ENCODE data around the gene SLC6A19. TPM values are rescaled to one million over a fixed set of nuclear protein-coding genes. Genes with fewer than 3 reads are reported as not detected.
"Not testable (repeated sequence)": the region's sequence is repeated elsewhere in the genome, so short reads cannot be mapped to it uniquely, and the experiment has no call there.

SLC6A19 gene
- polyA plus RNA-seq, 3 donors = 38.8 to 77.6 (median 55.8) TPM

GRCh38 chr5:1217596-1218206 is 16.3 kb downstream of the SLC6A19 start:
- DNase-seq (ENCODE audit: low read depth in 3 of 3, low spot score in 2 of 3) = no peak

- DNase-seq (ENCODE audit: low read depth in 3 of 3, low spot score in 2 of 3) = no peak
Observed at GRCh38 chr5:1218351-1219080, 17.1 kb downstream of the SLC6A19 start.

- no peak for DNase-seq (ENCODE audit: low read depth in 3 of 3, low spot score in 2 of 3)
Observed at GRCh38 chr5:1219098-1219767, 17.8 kb downstream of the SLC6A19 start.

- no peak for DNase-seq (ENCODE audit: low read depth in 3 of 3, low spot score in 2 of 3)
Observed at GRCh38 chr5:1219768-1220100, 18.3 kb downstream of the SLC6A19 start.

GRCh38 chr5:1220351-1220750 is 19.0 kb downstream of the SLC6A19 start:
- no peak for DNase-seq (ENCODE audit: low read depth in 3 of 3, low spot score in 2 of 3)

- DNase-seq (ENCODE audit: low read depth in 3 of 3, low spot score in 2 of 3) = no peak
Observed at GRCh38 chr5:1220831-1221230, 19.4 kb downstream of the SLC6A19 start.

- DNase-seq (ENCODE audit: low read depth in 3 of 3, low spot score in 2 of 3) = no peak
Observed at GRCh38 chr5:1221721-1222120, 20.3 kb downstream of the SLC6A19 start.

- no peak for DNase-seq (ENCODE audit: low read depth in 3 of 3, low spot score in 2 of 3)
Observed at GRCh38 chr5:1222147-1222546, 20.8 kb downstream of the SLC6A19 start.

- no peak for DNase-seq (ENCODE audit: low read depth in 3 of 3, low spot score in 2 of 3)
Observed at GRCh38 chr5:1222621-1223277, 21.4 kb downstream of the SLC6A19 start.

GRCh38 chr5:1223278-1223670 is 21.9 kb downstream of the SLC6A19 start:
- no peak for DNase-seq (ENCODE audit: low read depth in 3 of 3, low spot score in 2 of 3)

GRCh38 chr5:1224631-1225030 is 23.2 kb downstream of the SLC6A19 start:
- no peak for DNase-seq (ENCODE audit: low read depth in 3 of 3, low spot score in 2 of 3)

- no peak for DNase-seq (ENCODE audit: low read depth in 3 of 3, low spot score in 2 of 3)
Observed at GRCh38 chr5:1225081-1225480, 23.7 kb downstream of the SLC6A19 start, which contains the start of gene SLC6A18. TSS of gene SLC6A18 (plus strand) at chr5:1225381. CDS start at chr5:1225478, 97 bp downstream.

GRCh38 chr5:1226231-1226630 is 24.8 kb downstream of the SLC6A19 start:
- DNase-seq (ENCODE audit: low read depth in 3 of 3, low spot score in 2 of 3) = no peak

- no peak for DNase-seq (ENCODE audit: low read depth in 3 of 3, low spot score in 2 of 3)
Observed at GRCh38 chr5:1226839-1227581, 25.6 kb downstream of the SLC6A19 start.

GRCh38 chr5:1227667-1228066 is 26.3 kb downstream of the SLC6A19 start:
- DNase-seq (ENCODE audit: low read depth in 3 of 3, low spot score in 2 of 3) = peak in 2 of 3 donors; percentile 39 to 73

- DNase-seq (ENCODE audit: low read depth in 3 of 3, low spot score in 2 of 3) = no peak
Observed at GRCh38 chr5:1228120-1228519, 26.7 kb downstream of the SLC6A19 start.

- DNase-seq (ENCODE audit: low read depth in 3 of 3, low spot score in 2 of 3) = not testable (repeated sequence)
Observed at GRCh38 chr5:1229023-1229422, 27.6 kb downstream of the SLC6A19 start.

- no peak for DNase-seq (ENCODE audit: low read depth in 3 of 3, low spot score in 2 of 3)
Observed at GRCh38 chr5:1229822-1230221, 28.4 kb downstream of the SLC6A19 start.

GRCh38 chr5:1230551-1230950 is 29.2 kb downstream of the SLC6A19 start:
- no peak for DNase-seq (ENCODE audit: low read depth in 3 of 3, low spot score in 2 of 3)

GRCh38 chr5:1231354-1231905 is 30.0 kb downstream of the SLC6A19 start:
- DNase-seq (ENCODE audit: low read depth in 3 of 3, low spot score in 2 of 3) = no peak
